GM12878 (cell line): ENCODE measurements around the gene GOLPH3. TPM values are rescaled to one million over a fixed set of nuclear protein-coding genes. Genes with fewer than 3 reads are reported as not detected.

Experiments used
- ATAC-seq: fragments of 200-7000 bp; cut with Tn5 transposase; 3 replicates; pipeline ENCODE4 v1.9.1; 2020; ENCODE audit warnings: mild to moderate bottlenecking, moderate library complexity
- BruUV-seq: library from RNA; stranded (reverse); fragments of 400-500 nt; replicated peaks from 2 replicates; lab custom pipeline; 2021; lab: Mats Ljungman, UMichigan
- CTCF ChIA-PET: fragments of 300-600 bp; sonication (Branson Sonifier 250); formaldehyde crosslinking; extraction: SDS; loops from one replicate; lab custom pipeline; 2021; ENCODE audit warnings: inconsistent platforms; lab: Yijun Ruan, JAX
- POLR2A ChIA-PET: fragments of 350-600 bp; formaldehyde crosslinking; extraction: SDS; loops from one replicate; lab custom pipeline; 2021; ENCODE audit warnings: inconsistent platforms; lab: Charles Lee
- RAD21 ChIA-PET: fragments of 300-600 bp; sonication (Branson Sonifier 250); formaldehyde crosslinking; loops from one replicate; lab custom pipeline; 2023; ENCODE audit warnings: antibody characterized with exemption; ENCODE audit not compliant: unreplicated experiment; lab: Charles Lee
- SMC1A ChIA-PET: fragments of 300-600 bp; sonication (Branson Sonifier 250); formaldehyde crosslinking; loops from one replicate; lab custom pipeline; 2023; ENCODE audit not compliant: unreplicated experiment, uncharacterized antibody; lab: Charles Lee
- DNase-seq: peaks from one replicate; pipeline ENCODE4 v3.0.0-alpha.2; 2011; ENCODE audit warnings: low read depth, low spot score
- FAIRE-seq: peaks from 3 replicates; lab custom pipeline; 2011; peaks lifted over from hg19 to GRCh38; lab: Jason Lieb, UNC
- H2AFZ ChIP-seq: 2 replicates; pipeline ENCODE4 v1.6.0; 2011; ENCODE audit warnings: low read depth, low read length, control low read depth; ENCODE audit not compliant: control insufficient read depth
- H3K27ac ChIP-seq: 2 replicates; pipeline ENCODE4 v1.5.1; 2011; ENCODE audit warnings: control low read depth; ENCODE audit not compliant: control insufficient read depth, insufficient read depth
- H3K27me3 ChIP-seq, 2 experiments: replicated peaks in 1 of 2; 2 replicates each; pipeline versions ENCODE4 v1.6.0 to v1.6.1; 2011; ENCODE audit warnings: low read length in 1 of 2; ENCODE audit not compliant: control insufficient read depth in 2 of 2, insufficient read depth in 2 of 2
- H3K36me3 ChIP-seq, 2 experiments: 2 replicates each; pipeline ENCODE4 v1.5.1; 2011; ENCODE audit warnings: low read length in 1 of 2; ENCODE audit not compliant: control insufficient read depth in 2 of 2, insufficient read depth in 2 of 2
- H3K4me1 ChIP-seq: 2 replicates; pipeline ENCODE4 v1.6.1; 2011; ENCODE audit warnings: mild to moderate bottlenecking, low read length, moderate library complexity, mixed read lengths; ENCODE audit not compliant: control insufficient read depth, insufficient read depth
- H3K4me2 ChIP-seq: 2 replicates; pipeline ENCODE4 v1.6.0; 2011; ENCODE audit warnings: control low read depth; ENCODE audit not compliant: control insufficient read depth, insufficient read depth
- H3K4me3 ChIP-seq: fragments of 200-600 bp; sonication (generic); 2 replicates; pipeline ENCODE4 v1.5.1; 2016
- H3K79me2 ChIP-seq: 2 replicates; pipeline ENCODE4 v1.6.0; 2011; ENCODE audit warnings: low read length; ENCODE audit not compliant: control insufficient read depth, insufficient read depth
- H3K9ac ChIP-seq: 2 replicates; pipeline ENCODE4 v1.8.0; 2011; ENCODE audit warnings: low read length, control low read depth, mixed read lengths; ENCODE audit not compliant: control insufficient read depth, insufficient read depth
- H3K9me3 ChIP-seq: replicated peaks from 3 replicates; pipeline ENCODE4 v1.5.1; 2011; ENCODE audit warnings: mild to moderate bottlenecking, low read length; ENCODE audit not compliant: control insufficient read depth, insufficient read depth
- H4K20me1 ChIP-seq: 2 replicates; pipeline ENCODE4 v1.6.0; 2011; ENCODE audit not compliant: control insufficient read depth, insufficient read depth
- CBX5 ChIP-seq: sonication (generic); IDR thresholded peaks from 2 replicates; pipeline ENCODE4 v1.6.1; 2016; ENCODE audit warnings: low read depth, moderate library complexity, mild to moderate bottlenecking, inconsistent platforms
- HDAC6 ChIP-seq: fragments of 200-600 bp; sonication (generic); IDR thresholded peaks from one replicate; pipeline ENCODE4 v1.8.0; 2017; ENCODE audit warnings: antibody characterized with exemption; ENCODE audit not compliant: unreplicated experiment
- JUNB ChIP-seq: IDR thresholded peaks from 2 replicates; pipeline ENCODE4 v1.6.1; 2016; ENCODE audit warnings: antibody characterized with exemption, mild to moderate bottlenecking
- MTA2 ChIP-seq: fragments of 450-650 bp; IDR thresholded peaks from 2 replicates; pipeline ENCODE4 v1.6.1; 2016; ENCODE audit warnings: low read depth, mild to moderate bottlenecking, moderate library complexity
- MXI1 ChIP-seq: fragments of 150-350 bp; IDR thresholded peaks from 2 replicates; pipeline ENCODE4 v1.6.1; 2011; ENCODE audit warnings: low read depth, mild to moderate bottlenecking, inconsistent platforms, low read length, improper control_type of control experiment
- PBX3 ChIP-seq: IDR thresholded peaks from 2 replicates; pipeline ENCODE4 v1.6.1; 2011; ENCODE audit warnings: mild to moderate bottlenecking, low read depth, low read length, moderate library complexity; ENCODE audit not compliant: insufficient replicate concordance
- YBX1 ChIP-seq: fragments of 450-650 bp; IDR thresholded peaks from 2 replicates; pipeline ENCODE4 v1.6.1; 2016; ENCODE audit warnings: antibody characterized with exemption
- ZBED1 ChIP-seq: IDR thresholded peaks from 2 replicates; pipeline ENCODE4 v1.6.1; 2016; ENCODE audit warnings: borderline replicate concordance
- ZBTB4 ChIP-seq: fragments of 450-650 bp; formaldehyde crosslinking; IDR thresholded peaks from 2 replicates; pipeline ENCODE4 v1.4.0; 2022; ENCODE audit warnings: mild to moderate bottlenecking, moderate library complexity
- ZNF207 ChIP-seq: fragments of 450-650 bp; IDR thresholded peaks from 2 replicates; pipeline ENCODE4 v1.6.1; 2014; ENCODE audit warnings: antibody characterized with exemption, mild to moderate bottlenecking, borderline replicate concordance
- WGBS: methylation state at CpG from one replicate; pipeline ENCODE4 v1.1.6; 2016; ENCODE audit warnings: low lambda C conversion rate; ENCODE audit not compliant: insufficient replicate concordance, insufficient coverage; ENCODE audit errors: missing lambda C conversion rate; 5-methylcytosine and 5-hydroxymethylcytosine counted together
- in situ Hi-C: fragments of 300-500 bp; cut with MboI; formaldehyde crosslinking; loops from 9 replicates; pipeline ENCODE4 v1.14.3; 2018; ENCODE audit warnings: mixed read lengths
- intact Hi-C: fragments of 100-400 bp; cut with micrococcal nuclease; formaldehyde crosslinking; loops from one replicate; pipeline ENCODE4 v1.14.2; 2022; ENCODE audit not compliant: unreplicated experiment
- polyA plus RNA-seq, 11 experiments: library from polyadenylated mRNA; depleted of rRNA in 4 of 11; unstranded in 6 of 11; stranded (reverse) in 5 of 11; fragments of >200 nt; fragmentation: Nextera tagmentation in 4 of 11; fragmentation: Illumina TruSeq in 1 of 11; extraction: Ambion mirVana in 4 of 11; extraction: Trizol in 1 of 11; gene quantifications; 1 replicate in 1 of 11; 2 replicates in 10 of 11; pipeline versions ENCODE4 v1.2.1 to v1.2.3, GENCODE V29; 2011 to 2016; ENCODE audit warnings: inconsistent platforms in 2 of 11, missing spikeins in 2 of 11, low read depth in 1 of 11
- total RNA-seq, 4 experiments: library from RNA; depleted of rRNA in 3 of 4; stranded (reverse); fragments of >200 nt in 3 of 4; fragmentation: Illumina TruSeq in 1 of 4; extraction: Trizol in 1 of 4; gene quantifications; 2 replicates each; pipeline versions ENCODE4 v1.2.1 to v1.2.3, GENCODE V29; 2013 to 2021

Gene GOLPH3
- total and polyA plus RNA-seq, 10 of the 15 experiments (the other 5 are each of a cell fraction or from before 2014, with no cell fraction given) = 14.0 to 79.7 (median 43.2) TPM

DNA sequence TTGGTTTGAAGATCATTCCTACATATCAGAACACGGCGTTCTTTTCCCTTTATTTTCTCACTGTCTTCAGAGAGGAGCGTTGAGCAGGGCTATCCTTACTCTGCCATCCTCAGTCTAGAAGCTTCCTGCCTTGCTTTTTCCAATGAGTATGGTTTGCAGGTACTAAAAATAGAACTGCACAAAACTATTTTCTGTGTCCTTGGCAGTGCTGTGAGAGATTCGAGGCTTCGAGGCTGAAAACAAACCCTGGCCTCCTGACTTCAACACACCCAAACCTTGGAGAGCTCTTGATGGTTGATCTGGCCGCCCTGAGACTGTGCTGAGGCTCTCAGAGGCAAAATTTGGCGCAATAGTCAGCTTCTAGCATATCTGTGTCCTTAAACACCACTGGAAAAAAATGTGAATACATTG, 78.9 kb downstream of the GOLPH3 start:
- no peak for ATAC-seq
- no peaks in the 10 kb centered on the region for H4K20me1 ChIP-seq
- H3K9me3 ChIP-seq = no peaks in the 10 kb centered on the region
- no peak for FAIRE-seq
- in situ Hi-C loops = no loop called here
- WGBS = 99% methylated on average over 7 of the region's 7 CpGs
- CTCF ChIA-PET = no interaction called here
- H3K36me3 ChIP-seq = no peaks in the 10 kb centered on the region; a peak in 1 of 4 replicates
- no peaks in the 10 kb centered on the region for H3K4me1 ChIP-seq
- TF ChIP-seq MTA2 (no peak), PBX3 (no peak), YBX1 (no peak), HDAC6 (no peak), ZBTB4 (no peak), JUNB (no peak), ZNF207 (no peak), CBX5 (no peak), MXI1 (no peak), ZBED1 (no peak)
- H2AFZ ChIP-seq = no peak overlapping the region
- no peak for DNase-seq
- H3K27ac ChIP-seq = no peak overlapping the region
- BruUV-seq = no TSS peak
- SMC1A ChIA-PET = interaction anchor here (0.9 kb wide), 1 partner anchor 49 kb away, joined by 4 read pairs; no protein-coding TSS in a partner anchor
- intact Hi-C loops = no loop called here
- no peak overlapping the region for H3K4me3 ChIP-seq
- no peak overlapping the region for H3K9ac ChIP-seq
- POLR2A ChIA-PET = interaction anchor here (0.7 kb wide), 1 partner anchor 853 kb away, joined by 4 read pairs; no protein-coding TSS in a partner anchor
- RAD21 ChIA-PET = interaction anchor here (1.5 kb wide), 1 partner anchor 234 kb away, joined by 4 read pairs; no protein-coding TSS in a partner anchor
- H3K27me3 ChIP-seq = no peaks in the 10 kb centered on the region
- no peak overlapping the region for H3K4me2 ChIP-seq
- H3K79me2 ChIP-seq = no peaks in the 10 kb centered on the region
